K562 (cell line): ENCODE results near the gene AMZ2. TPM values are rescaled to one million over a fixed set of nuclear protein-coding genes. Genes with fewer than 3 reads are reported as not detected.

Experiments used
- CXXC5 ChIP-seq: fragments of 250-450 bp; sonication (Bioruptor Pico); IDR thresholded peaks from 2 replicates; pipeline ENCODE4 v1.8.0; 2022; ENCODE audit warnings: inconsistent platforms, mild to moderate bottlenecking, moderate library complexity
- E2F3 ChIP-seq: fragments of 250-450 bp; sonication (Bioruptor Pico); IDR thresholded peaks from 2 replicates; pipeline ENCODE4 v1.4.0; 2020; ENCODE audit warnings: mild to moderate bottlenecking
- GATAD2B ChIP-seq: fragments of 450-650 bp; IDR thresholded peaks from 2 replicates; pipeline ENCODE4 v1.6.1; 2017; ENCODE audit warnings: mild to moderate bottlenecking, borderline replicate concordance
- KLF16 ChIP-seq: IDR thresholded peaks from 2 replicates; pipeline ENCODE4 v1.6.1; 2016; ENCODE audit warnings: antibody characterized with exemption
- PTTG1 ChIP-seq: fragments of 450-650 bp; IDR thresholded peaks from 2 replicates; pipeline ENCODE4 v1.6.1; 2016; ENCODE audit warnings: low read depth, mild to moderate bottlenecking, missing genetic modification characterization, missing compliant biosample characterization
- RB1 ChIP-seq: fragments of 450-650 bp; IDR thresholded peaks from 2 replicates; pipeline ENCODE4 v1.6.1; 2017; ENCODE audit warnings: low read depth, mild to moderate bottlenecking
- USF2 ChIP-seq: sonication (generic); formaldehyde crosslinking; IDR thresholded peaks from 2 replicates; pipeline ENCODE4 v1.5.0; 2020; ENCODE audit warnings: missing genetic modification reagents
- ZKSCAN8 ChIP-seq: fragments of 200-800 bp; sonication (Bioruptor generic); IDR thresholded peaks from 2 replicates; pipeline ENCODE4 v1.6.1; 2016; ENCODE audit warnings: missing genetic modification characterization, missing compliant biosample characterization
- ZNF197 ChIP-seq: fragments of 200-800 bp; sonication (Bioruptor generic); IDR thresholded peaks from 2 replicates; pipeline ENCODE4 v1.6.1; 2016; ENCODE audit warnings: low read depth, missing genetic modification characterization, missing compliant biosample characterization
- ZNF274 ChIP-seq: IDR thresholded peaks from 2 replicates; pipeline ENCODE4 v1.6.1; 2011; ENCODE audit warnings: low read depth, mild to moderate bottlenecking, low read length, moderate library complexity, borderline replicate concordance
- ZNF511 ChIP-seq: sonication (generic); formaldehyde crosslinking; IDR thresholded peaks from 2 replicates; pipeline ENCODE4 v1.8.0; 2022; ENCODE audit warnings: mild to moderate bottlenecking, missing genetic modification reagents
- polyA plus RNA-seq, 8 experiments: library from polyadenylated mRNA; depleted of rRNA in 4 of 8; stranded (reverse) in 5 of 8; unstranded in 3 of 8; fragments of >200 nt; fragmentation: Nextera tagmentation in 2 of 8; fragmentation: Illumina TruSeq in 1 of 8; extraction: Ambion mirVana in 2 of 8; extraction: Trizol in 1 of 8; gene quantifications; 2 replicates each; pipeline versions ENCODE4 v1.2.1 to v1.2.3, GENCODE V29; 2011 to 2014; ENCODE audit warnings: inconsistent platforms in 1 of 8, missing spikeins in 1 of 8
- total RNA-seq, 7 experiments: library from RNA; depleted of rRNA in 6 of 7; stranded (reverse); fragments of >200 nt in 6 of 7; fragmentation: Illumina TruSeq in 2 of 7; extraction: Trizol in 2 of 7; gene quantifications; 2 replicates each; pipeline versions ENCODE4 v1.2.1 to v1.2.3, GENCODE V29; 2011 to 2021; ENCODE audit warnings: low replicate concordance in 1 of 7
- TF ChIP-seq, protein P1 (sequence below): sonication (generic); formaldehyde crosslinking; IDR thresholded peaks from 2 replicates; pipeline ENCODE4 v1.9.0; 2022; ENCODE audit warnings: mild to moderate bottlenecking, missing genetic modification reagents
- TF ChIP-seq, protein P2 (sequence below): fragments of 250-450 bp; sonication (Bioruptor Pico); IDR thresholded peaks from 2 replicates; pipeline ENCODE4 v1.4.0; 2020; ENCODE audit warnings: mild to moderate bottlenecking
- TF ChIP-seq, protein P3 (sequence below), 2 experiments: fragments of 450-650 bp; formaldehyde crosslinking in 1 of 2; IDR thresholded peaks; 2 replicates each; pipeline versions ENCODE4 v1.4.0 to v1.6.1; 2014 to 2020; ENCODE audit warnings: mild to moderate bottlenecking in 2 of 2, borderline replicate concordance in 1 of 2, low read depth in 1 of 2

AMZ2 gene
- total and polyA plus RNA-seq, 9 of the 15 experiments (the other 6 are each of a cell fraction or from before 2014, with no cell fraction given) = 22.6 to 92.2 (median 52.6) TPM

DNA sequence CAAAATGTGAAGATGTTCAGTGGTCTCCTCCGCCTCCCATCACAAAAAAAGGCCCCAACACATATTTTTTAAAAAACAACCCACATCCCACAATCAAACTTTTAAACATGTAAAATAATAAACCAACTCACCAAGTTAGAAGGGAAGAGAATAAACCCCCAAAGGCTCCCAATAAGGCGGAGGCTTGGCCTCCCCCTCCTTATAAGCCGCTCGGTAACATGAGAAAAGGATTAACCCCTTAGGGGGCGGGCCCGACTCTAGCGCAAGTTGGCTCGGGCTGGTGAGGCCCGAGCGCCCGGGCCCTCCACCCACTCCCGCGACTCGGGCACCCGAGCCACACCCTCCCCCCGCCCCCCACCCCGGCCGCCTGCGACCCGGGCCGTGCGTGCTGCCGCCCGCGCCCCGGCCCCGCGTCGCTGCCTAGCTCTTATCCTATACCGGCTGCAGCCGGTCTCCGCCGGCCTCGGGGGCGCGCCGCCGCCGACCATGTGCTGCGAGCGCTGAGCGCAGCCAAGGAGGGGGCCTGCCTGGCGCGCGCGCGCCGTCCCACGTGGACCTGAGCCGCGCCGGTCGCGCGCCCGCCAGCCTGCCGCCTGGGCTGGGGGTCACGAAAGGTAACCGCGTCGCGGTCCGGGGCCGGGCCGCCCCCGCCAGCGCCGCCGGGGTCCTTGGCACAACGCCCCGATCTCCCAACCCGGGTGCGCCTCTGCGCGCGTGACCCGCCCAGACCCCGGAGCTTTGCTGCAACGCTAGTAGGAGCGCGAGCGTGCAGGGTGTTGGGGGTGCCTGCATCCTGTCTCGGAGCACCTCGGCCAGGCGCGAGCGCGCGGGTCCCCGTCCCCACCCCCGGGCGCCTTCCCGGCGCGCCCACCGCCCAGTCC, 43.4 kb downstream of the AMZ2 start, which contains the start of the genes ARSG and SLC16A6 (continued):
- peak; percentile 57; the same call in 1 of the 2 replicates for TF ChIP-seq RB1
- no peak for TF ChIP-seq ZNF511
- peak; percentile 80 for TF ChIP-seq CXXC5 (CRISPR knock-in tag)
- TF ChIP-seq ZNF197 = peak; percentile 66; the same call in 1 of the 2 replicates
- no peak for TF ChIP-seq ZNF274
- no peak for TF ChIP-seq PTTG1 (tag)
- TF ChIP-seq ZKSCAN8 (CRISPR knock-in tag) = peak; percentile 67; the same call in 1 of the 2 replicates
- TF ChIP-seq, protein P1, sequence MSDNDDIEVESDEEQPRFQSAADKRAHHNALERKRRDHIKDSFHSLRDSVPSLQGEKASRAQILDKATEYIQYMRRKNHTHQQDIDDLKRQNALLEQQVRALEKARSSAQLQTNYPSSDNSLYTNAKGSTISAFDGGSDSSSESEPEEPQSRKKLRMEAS (CRISPR knock-in tag) = peak; percentile 73
- peak; percentile 88 for TF ChIP-seq KLF16
- TF ChIP-seq, protein P2, sequence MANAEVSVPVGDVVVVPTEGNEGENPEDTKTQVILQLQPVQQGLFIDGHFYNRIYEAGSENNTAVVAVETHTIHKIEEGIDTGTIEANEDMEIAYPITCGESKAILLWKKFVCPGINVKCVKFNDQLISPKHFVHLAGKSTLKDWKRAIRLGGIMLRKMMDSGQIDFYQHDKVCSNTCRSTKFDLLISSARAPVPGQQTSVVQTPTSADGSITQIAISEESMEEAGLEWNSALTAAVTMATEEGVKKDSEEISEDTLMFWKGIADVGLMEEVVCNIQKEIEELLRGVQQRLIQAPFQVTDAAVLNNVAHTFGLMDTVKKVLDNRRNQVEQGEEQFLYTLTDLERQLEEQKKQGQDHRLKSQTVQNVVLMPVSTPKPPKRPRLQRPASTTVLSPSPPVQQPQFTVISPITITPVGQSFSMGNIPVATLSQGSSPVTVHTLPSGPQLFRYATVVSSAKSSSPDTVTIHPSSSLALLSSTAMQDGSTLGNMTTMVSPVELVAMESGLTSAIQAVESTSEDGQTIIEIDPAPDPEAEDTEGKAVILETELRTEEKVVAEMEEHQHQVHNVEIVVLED (CRISPR knock-in tag) = peak; percentile 52
- TF ChIP-seq, protein P3, sequence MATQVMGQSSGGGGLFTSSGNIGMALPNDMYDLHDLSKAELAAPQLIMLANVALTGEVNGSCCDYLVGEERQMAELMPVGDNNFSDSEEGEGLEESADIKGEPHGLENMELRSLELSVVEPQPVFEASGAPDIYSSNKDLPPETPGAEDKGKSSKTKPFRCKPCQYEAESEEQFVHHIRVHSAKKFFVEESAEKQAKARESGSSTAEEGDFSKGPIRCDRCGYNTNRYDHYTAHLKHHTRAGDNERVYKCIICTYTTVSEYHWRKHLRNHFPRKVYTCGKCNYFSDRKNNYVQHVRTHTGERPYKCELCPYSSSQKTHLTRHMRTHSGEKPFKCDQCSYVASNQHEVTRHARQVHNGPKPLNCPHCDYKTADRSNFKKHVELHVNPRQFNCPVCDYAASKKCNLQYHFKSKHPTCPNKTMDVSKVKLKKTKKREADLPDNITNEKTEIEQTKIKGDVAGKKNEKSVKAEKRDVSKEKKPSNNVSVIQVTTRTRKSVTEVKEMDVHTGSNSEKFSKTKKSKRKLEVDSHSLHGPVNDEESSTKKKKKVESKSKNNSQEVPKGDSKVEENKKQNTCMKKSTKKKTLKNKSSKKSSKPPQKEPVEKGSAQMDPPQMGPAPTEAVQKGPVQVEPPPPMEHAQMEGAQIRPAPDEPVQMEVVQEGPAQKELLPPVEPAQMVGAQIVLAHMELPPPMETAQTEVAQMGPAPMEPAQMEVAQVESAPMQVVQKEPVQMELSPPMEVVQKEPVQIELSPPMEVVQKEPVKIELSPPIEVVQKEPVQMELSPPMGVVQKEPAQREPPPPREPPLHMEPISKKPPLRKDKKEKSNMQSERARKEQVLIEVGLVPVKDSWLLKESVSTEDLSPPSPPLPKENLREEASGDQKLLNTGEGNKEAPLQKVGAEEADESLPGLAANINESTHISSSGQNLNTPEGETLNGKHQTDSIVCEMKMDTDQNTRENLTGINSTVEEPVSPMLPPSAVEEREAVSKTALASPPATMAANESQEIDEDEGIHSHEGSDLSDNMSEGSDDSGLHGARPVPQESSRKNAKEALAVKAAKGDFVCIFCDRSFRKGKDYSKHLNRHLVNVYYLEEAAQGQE (IDR thresholded peaks at IDR 0.05; ENCODE audit: borderline replicate concordance) = peak; percentile 98
- TF ChIP-seq, protein P3 (CRISPR knock-in tag; IDR thresholded peaks at IDR 0.05; ENCODE audit: low read depth) = 0 out of 2 replicates have a peak, but pooled peaks have one; percentile 39
- TF ChIP-seq USF2 (CRISPR knock-in tag) = peak; percentile 22; the same call in 1 of the 2 replicates
- TF ChIP-seq GATAD2B = peak; percentile 66; the same call in 1 of the 2 replicates
- peak; percentile 25; the same call in 1 of the 2 replicates for TF ChIP-seq E2F3 (CRISPR knock-in tag)
